H1 (cell line): ENCODE measurements around the gene LY6G5B. TPM values are rescaled to one million over a fixed set of nuclear protein-coding genes. Genes with fewer than 3 reads are reported as not detected.

ENCODE experiments used
- JUN ChIP-seq: IDR thresholded peaks from 2 replicates; pipeline ENCODE4 v1.6.1; 2011; ENCODE audit warnings: low read depth, mild to moderate bottlenecking, improper control_type of control experiment, low read length
- PHF8 ChIP-seq: fragments of 200-600 bp; sonication (generic); conservative IDR thresholded peaks from 2 replicates; pipeline ENCODE4 v1.7.1; 2012; ENCODE audit warnings: low read depth, mild to moderate bottlenecking, inconsistent platforms, low read length, moderate library complexity
- SIRT6 ChIP-seq: IDR thresholded peaks from one replicate; pipeline ENCODE4 v1.7.1; 2012; ENCODE audit warnings: low read length, inconsistent platforms
- SP1 ChIP-seq: IDR thresholded peaks from 2 replicates; pipeline ENCODE4 v1.6.1; 2011; ENCODE audit warnings: low read depth, low read length
- SP2 ChIP-seq: IDR thresholded peaks from 2 replicates; pipeline ENCODE4 v1.6.1; 2012; ENCODE audit warnings: mild to moderate bottlenecking, low read length, inconsistent platforms
- TCF12 ChIP-seq: IDR thresholded peaks from 2 replicates; pipeline ENCODE4 v1.6.1; 2011; ENCODE audit warnings: low read depth, mild to moderate bottlenecking, low read length
- polyA plus RNA-seq, 7 experiments: library from polyadenylated mRNA; depleted of rRNA in 3 of 7; stranded (reverse) in 5 of 7; unstranded in 2 of 7; fragments of >200 nt in 5 of 7; fragments of 200-250 nt in 2 of 7; gene quantifications; 1 replicate in 5 of 7; 2 replicates in 1 of 7; 4 replicates in 1 of 7; pipeline versions ENCODE4 v1.2.1 to v1.2.3, GENCODE V29; 2011 to 2013; ENCODE audit warnings: missing spikeins in 2 of 7, mixed read lengths in 2 of 7
- total RNA-seq: library from RNA; stranded (reverse); fragmentation: NEBNext Ultra II Directional; extraction: Animal tissue kit (Norgen Biotek cat#: 25700); gene quantifications from 2 replicates; pipeline ENCODE4 v1.2.1, GENCODE V29; 2021

The LY6G5B gene
- total and polyA plus RNA-seq, 2 of the 8 experiments (the other 6 are each of a cell fraction or from before 2014, with no cell fraction given): 10.6 to 12.6 TPM

- TF ChIP-seq SP2 (no peak), PHF8 (no peak), SP1 (no peak), SIRT6 (no peak), JUN (no peak), TCF12 (no peak)
Measured at GRCh38 chr6:31689249-31690110, 19.7 kb downstream of the LY6G5B start (continued).
